MG63 (cell line): ENCODE results near the gene PLCXD1. TPM values are rescaled to one million over a fixed set of nuclear protein-coding genes. Genes with fewer than 3 reads are reported as not detected.
"Not testable (repeated sequence)": the region's sequence is repeated elsewhere in the genome, so short reads cannot be mapped to it uniquely, and the experiment has no call there.

ENCODE experiments used
- DNase-seq: peaks from one replicate; pipeline ENCODE4 v3.0.0-alpha.2; 2020
- H3K27me3 ChIP-seq: fragments of 250-450 bp; sonication (Bioruptor Pico); 2 replicates; pipeline ENCODE4 v1.5.1; 2020; ENCODE audit warnings: mild to moderate bottlenecking, moderate library complexity
- H3K36me3 ChIP-seq: fragments of 250-450 bp; sonication (Bioruptor Pico); 2 replicates; pipeline ENCODE4 v1.5.1; 2020; ENCODE audit warnings: mild to moderate bottlenecking, moderate library complexity
- H3K4me3 ChIP-seq: fragments of 250-450 bp; sonication (Bioruptor Pico); 2 replicates; pipeline ENCODE4 v1.5.1; 2020; ENCODE audit warnings: mild to moderate bottlenecking, moderate library complexity
- H3K9me3 ChIP-seq: fragments of 250-450 bp; sonication (Bioruptor Pico); 2 replicates; pipeline ENCODE4 v1.5.1; 2020; ENCODE audit warnings: mild to moderate bottlenecking, moderate library complexity
- total RNA-seq: library from RNA; depleted of rRNA; stranded (reverse); fragments of >200 nt; shearing (Covaris generic); gene quantifications from 2 replicates; pipeline ENCODE4 v1.2.3, GENCODE V29; 2014; ENCODE audit warnings: low replicate concordance; rRNA removed

The PLCXD1 gene
- total RNA-seq, 1 experiment from 2014 or later, result 8.4 TPM

DNA sequence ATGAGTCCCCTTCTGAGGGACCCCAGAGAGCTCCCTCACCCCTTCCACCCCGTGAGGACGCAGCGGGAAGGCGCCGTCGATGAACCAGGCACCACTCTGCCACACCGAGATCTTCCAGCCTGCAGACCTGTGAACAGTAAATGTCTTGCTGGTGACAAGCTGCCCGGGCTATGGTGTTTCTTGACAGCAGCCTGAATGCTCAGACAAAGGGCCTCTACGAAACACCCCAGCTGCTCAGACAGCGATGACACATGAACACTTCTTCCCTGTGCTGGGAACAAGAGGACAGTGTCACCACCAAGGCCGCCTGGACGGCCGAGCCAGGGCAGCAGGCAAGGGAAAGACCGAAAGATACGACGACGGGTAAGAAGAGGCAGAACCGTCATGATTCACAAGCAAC lies 68.0 kb downstream of the PLCXD1 start:
- Histone ChIP-seq H3K9me3 (no peaks in the 10 kb centered on the region), H3K36me3 (no peaks in the 10 kb centered on the region), H3K27me3 (no peaks in the 10 kb centered on the region), H3K4me3 (no peak overlapping the region)
- no peak for DNase-seq

DNA sequence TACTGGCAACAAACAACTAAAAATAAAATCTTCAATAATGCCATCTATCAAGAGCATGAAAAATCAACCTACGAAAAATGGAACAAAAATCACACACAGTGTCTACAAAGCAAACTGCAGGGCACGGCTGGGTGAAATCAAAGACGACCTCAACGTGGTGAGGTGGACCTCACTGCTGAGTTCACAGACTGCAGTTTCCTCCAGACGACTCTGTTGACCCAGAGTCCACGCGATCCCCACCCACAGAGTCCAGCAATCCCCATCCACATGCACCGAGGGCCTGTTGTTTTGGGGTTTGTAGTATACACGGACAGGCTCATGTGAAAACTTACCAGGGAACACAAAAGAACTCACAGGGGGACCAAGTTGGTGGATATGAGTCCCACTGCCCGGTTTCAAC lies 68.5 kb downstream of the PLCXD1 start:
- no peaks in the 10 kb centered on the region for H3K27me3 ChIP-seq
- H3K9me3 ChIP-seq, result no peaks in the 10 kb centered on the region
- H3K36me3 ChIP-seq, result no peaks in the 10 kb centered on the region
- H3K4me3 ChIP-seq, result no peak overlapping the region
- DNase-seq, result no peak

DNA sequence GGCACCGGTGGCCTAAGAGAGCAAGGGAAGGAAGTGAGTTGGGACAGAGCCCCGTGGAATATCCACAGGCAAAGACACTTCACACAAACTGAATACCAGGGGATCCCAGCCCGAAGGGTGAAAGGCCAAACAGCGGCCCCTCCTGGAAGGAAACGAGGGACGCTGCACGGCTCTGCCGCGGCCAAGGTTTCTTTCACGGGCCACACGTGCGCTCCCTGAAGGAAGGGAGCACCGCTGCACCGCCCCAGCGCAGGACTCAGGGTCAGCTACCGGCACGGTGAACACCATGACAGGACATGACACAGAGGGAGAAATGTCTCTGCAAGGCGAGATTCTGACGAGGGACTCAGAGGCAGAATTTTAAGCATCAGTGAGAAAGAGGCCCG lies 69.0 kb downstream of the PLCXD1 start:
- Histone ChIP-seq H3K27me3 (no peaks in the 10 kb centered on the region), H3K4me3 (no peak overlapping the region), H3K9me3 (no peaks in the 10 kb centered on the region), H3K36me3 (no peaks in the 10 kb centered on the region)
- DNase-seq, result no peak

DNA sequence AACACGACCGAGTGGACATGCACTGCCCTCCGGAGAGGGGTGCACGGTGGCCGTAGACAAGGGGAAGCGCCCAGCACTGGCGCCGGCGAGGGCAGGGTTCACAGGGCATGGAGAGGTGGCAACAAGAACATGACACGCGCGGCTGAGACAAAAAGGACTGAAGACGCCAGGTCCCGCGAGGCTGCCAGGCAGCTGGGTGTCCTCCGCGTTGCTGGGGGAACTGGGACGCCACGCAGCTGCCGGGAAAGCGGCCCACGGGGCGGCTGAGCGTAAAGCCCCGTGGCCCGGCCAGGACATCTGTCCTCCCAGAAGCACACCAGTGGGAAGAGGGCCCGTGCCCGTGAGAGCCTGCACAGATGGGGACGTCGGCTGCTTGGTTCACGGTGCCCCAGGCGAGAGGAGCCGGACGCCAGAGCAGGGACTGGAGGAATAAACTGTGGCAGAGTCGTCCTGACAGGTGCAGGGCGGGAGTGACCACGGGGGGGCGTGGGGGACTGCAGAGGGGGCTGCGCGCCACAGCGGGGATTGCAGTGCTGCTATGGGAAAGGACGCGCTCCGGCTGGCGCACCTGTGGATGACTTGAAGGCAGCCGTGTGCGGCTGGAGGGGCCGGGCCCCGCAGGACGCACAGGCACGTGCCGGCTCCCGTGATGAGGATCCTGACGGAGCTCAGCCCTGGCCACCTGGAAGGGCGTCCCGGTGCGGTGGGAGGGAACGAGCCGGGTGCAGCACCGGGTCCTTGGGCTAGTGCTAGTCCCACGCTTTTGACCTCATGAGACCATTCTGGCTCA lies 69.5 kb downstream of the PLCXD1 start:
- Histone ChIP-seq H3K36me3 (no peaks in the 10 kb centered on the region), H3K9me3 (no peaks in the 10 kb centered on the region), H3K27me3 (no peaks in the 10 kb centered on the region), H3K4me3 (no peak overlapping the region)
- DNase-seq, result no peak

DNA sequence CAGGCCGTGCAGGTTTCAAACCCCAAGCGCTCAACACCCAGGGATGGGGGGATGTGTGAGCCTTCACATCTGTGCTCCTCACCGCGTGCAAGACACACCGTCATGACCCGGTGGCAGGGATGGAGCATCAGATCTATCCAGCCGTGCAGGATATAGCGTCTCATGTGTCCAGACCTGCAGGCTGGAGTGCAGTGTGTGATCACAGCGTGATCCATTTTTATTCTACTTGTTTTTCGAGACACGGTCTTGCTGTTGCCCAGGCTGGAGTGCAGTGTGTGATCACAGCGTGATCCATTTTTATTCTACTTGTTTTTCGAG lies 70.1 kb downstream of the PLCXD1 start:
- H3K9me3 ChIP-seq, H3K36me3 ChIP-seq, H3K27me3 ChIP-seq, DNase-seq, H3K4me3 ChIP-seq: not testable (repeated sequence)

DNA sequence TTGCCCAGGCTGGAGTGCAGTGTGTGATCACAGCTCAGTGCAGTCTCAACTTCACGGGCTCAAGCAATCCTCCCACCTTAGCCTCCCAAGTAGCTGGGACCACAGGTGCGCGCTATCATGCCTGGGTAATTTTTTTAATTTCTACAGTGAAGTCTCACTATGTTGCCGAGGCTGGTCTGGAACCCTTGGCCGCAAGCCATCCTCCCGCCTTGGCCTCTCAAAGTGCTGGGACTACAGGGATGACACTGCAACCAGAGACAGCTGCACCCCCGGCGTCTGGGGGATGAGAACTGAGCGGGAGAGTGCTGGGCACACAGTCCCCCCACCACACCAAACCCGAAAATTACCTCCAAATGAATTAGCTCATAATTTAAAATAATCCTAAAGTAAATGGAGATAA lies 70.6 kb downstream of the PLCXD1 start:
- Histone ChIP-seq H3K9me3 (no peaks in the 10 kb centered on the region), H3K36me3 (no peaks in the 10 kb centered on the region)
- DNase-seq, result no peak

DNA sequence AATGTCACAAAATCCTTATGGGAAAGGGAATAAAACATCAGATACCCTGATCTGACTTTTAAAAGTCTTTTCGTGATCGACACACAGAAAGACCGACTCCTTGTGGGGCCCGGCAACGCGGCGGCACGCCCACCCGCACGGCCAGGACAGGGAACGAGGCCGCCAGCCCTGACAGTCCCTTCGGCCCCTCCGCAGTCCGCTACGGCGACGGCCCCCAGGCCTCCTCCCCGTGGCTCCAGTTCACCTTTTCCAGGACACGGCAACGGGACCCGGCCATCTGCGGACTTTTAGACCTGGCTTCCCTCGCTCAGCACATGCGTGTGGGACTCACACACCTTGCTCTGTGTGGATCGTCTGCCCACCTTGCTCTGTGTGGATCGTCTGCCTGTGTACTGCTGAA lies 71.0 kb downstream of the PLCXD1 start:
- H3K27me3 ChIP-seq, result no peaks in the 10 kb centered on the region
- H3K4me3 ChIP-seq, result no peak overlapping the region
- H3K9me3 ChIP-seq, result no peaks in the 10 kb centered on the region
- no peaks in the 10 kb centered on the region for H3K36me3 ChIP-seq
- DNase-seq, result no peak

More for the DNA sequence above, 70.6 kb downstream of the PLCXD1 start:
- Histone ChIP-seq H3K27me3 (no peaks in the 10 kb centered on the region), H3K4me3 (no peak overlapping the region)

DNA sequence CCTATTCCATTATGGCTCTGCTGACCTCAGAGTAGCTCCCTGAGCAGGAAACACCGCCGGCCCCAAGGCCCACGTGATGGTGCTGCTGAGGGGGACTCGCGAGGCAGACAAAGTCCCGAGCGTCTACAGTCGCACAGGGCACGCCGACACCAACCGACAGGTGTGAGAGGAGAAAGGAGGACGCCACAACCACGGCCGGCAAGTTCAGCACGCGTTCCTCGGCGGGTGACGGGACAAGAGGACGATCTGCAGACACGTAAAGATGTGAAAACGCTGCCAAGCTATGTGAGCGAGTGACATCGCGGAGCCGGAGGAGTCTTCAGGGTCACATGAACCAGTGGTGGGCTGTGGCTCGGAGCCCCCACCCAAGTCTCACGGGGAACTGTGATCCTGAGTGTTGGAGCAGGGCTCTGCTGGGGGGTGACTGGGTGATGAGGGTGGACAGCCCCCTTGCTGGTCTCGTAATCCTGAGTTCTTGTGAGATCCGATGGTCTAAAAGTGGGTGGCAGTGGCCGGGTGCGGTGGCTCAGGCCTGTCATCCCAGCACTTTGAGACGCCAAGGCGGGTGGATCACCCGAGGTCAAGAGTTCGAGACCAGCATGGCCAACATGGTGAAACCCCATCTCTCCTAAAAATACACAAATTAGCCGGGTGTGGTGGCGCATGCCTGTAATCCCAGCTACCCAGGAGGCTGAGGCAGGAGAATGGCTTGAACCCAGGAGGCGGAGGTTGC lies 71.6 kb downstream of the PLCXD1 start:
- Histone ChIP-seq H3K4me3 (no peak overlapping the region), H3K27me3 (no peaks in the 10 kb centered on the region), H3K9me3 (no peaks in the 10 kb centered on the region), H3K36me3 (no peaks in the 10 kb centered on the region)
- DNase-seq, result no peak

Other genes starting within 250 kb of the PLCXD1 start
- gene GTPBP6, start 37.4 kb downstream of the PLCXD1 start, total RNA-seq, result 64.5 and 79.5 TPM in 2 replicates
- gene PPP2R3B, start 105.5 kb downstream of the PLCXD1 start, total RNA-seq, result 21.5 and 31.7 TPM in 2 replicates